Cardiac muscle cell (in vitro differentiated cells and primary cell): ENCODE measurements around the gene CAAP1. TPM values are rescaled to one million over a fixed set of nuclear protein-coding genes. Genes with fewer than 3 reads are reported as not detected.

Experiments
- DNase-seq, 2 donors: peaks; one replicate each; pipeline versions ENCODE4 v3.0.0 to v3.0.0-alpha.2; 2010 to 2017; ENCODE audit warnings: low read depth in 1 of 2, low spot score in 1 of 2
- H3K27ac ChIP-seq: fragments of 200-600 bp; sonication (generic); 2 replicates; pipeline ENCODE4 v1.5.1; 2016
- H3K27me3 ChIP-seq: fragments of 200-600 bp; sonication (generic); 2 replicates; pipeline ENCODE4 v1.6.0; 2016; ENCODE audit warnings: control low read depth
- H3K36me3 ChIP-seq: fragments of 200-600 bp; sonication (generic); 2 replicates; pipeline ENCODE4 v1.5.1; 2016; ENCODE audit warnings: control low read depth
- H3K4me1 ChIP-seq: fragments of 200-600 bp; sonication (generic); 2 replicates; pipeline ENCODE4 v1.8.1; 2017; ENCODE audit warnings: low read depth, mild to moderate bottlenecking, mixed run types
- H3K4me3 ChIP-seq: fragments of 200-600 bp; sonication (generic); 2 replicates; pipeline ENCODE4 v1.5.1; 2016; ENCODE audit warnings: mild to moderate bottlenecking
- H3K9me3 ChIP-seq: fragments of 200-600 bp; sonication (generic); 2 replicates; pipeline ENCODE4 v1.5.1; 2017; ENCODE audit warnings: low read depth, mild to moderate bottlenecking, control low read depth
- CTCF ChIP-seq: IDR thresholded peaks from 2 replicates; pipeline ENCODE4 v1.5.1; 2012; ENCODE audit warnings: low read depth, mild to moderate bottlenecking, low read length
- polyA plus RNA-seq: library from polyadenylated mRNA; unstranded; fragments of >200 nt; fragmentation: Nextera tagmentation; extraction: Ambion mirVana; gene quantifications from 2 replicates; pipeline ENCODE4 v1.2.1, GENCODE V29; 2016
- total RNA-seq: library from RNA; depleted of rRNA; stranded (reverse); fragments of >200 nt; gene quantifications from 2 replicates; pipeline ENCODE4 v1.2.3, GENCODE V29; 2016

Gene CAAP1
- total and polyA plus RNA-seq, 2 experiments from 2014 or later, result 19.9 to 24.9 TPM

DNA sequence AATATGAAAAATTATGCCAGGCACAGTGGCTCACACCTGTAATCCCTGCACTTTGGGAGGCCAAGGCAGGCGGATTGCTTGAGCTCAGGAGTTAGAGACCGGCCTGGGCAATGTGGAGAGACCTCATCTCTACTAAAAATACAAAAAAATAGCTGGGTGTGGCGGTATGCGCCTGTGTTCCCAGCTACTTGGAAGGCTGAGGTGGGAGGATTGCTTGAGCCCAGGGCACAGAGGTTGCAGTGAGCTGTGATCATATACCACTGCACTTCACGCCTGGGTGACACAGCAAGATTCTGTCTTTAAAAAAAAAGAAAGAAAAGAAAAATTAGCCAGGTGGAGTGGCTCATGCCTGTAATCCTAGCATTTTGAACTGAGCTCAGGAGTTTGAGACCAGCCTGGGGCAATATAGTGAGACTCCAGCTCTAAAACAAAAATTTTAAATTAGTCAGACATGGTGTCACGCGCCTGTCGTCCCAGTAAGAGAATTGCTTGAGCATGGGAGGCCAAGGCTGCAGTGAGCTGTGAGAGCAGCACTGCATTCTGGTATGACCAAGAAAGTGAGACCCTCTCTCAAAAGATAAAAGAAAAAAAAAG is 36.4 kb upstream of the CAAP1 start:
- peaks cover 41% of the 10 kb centered on the region for H3K36me3 ChIP-seq
- H3K4me3 ChIP-seq, result no peak overlapping the region
- no peak for TF ChIP-seq CTCF
- no peaks in the 10 kb centered on the region for H3K9me3 ChIP-seq
- no peak for DNase-seq
- no peaks in the 10 kb centered on the region for H3K4me1 ChIP-seq
- H3K27ac ChIP-seq, result no peak overlapping the region
- no peaks in the 10 kb centered on the region for H3K27me3 ChIP-seq

GRCh38 chr9:26925609-26926008 is 33.0 kb upstream of the CAAP1 start:
- Histone ChIP-seq H3K27ac (no peak overlapping the region), H3K27me3 (no peaks in the 10 kb centered on the region), H3K4me1 (no peaks in the 10 kb centered on the region), H3K36me3 (peaks cover 59% of the 10 kb centered on the region), H3K9me3 (no peaks in the 10 kb centered on the region), H3K4me3 (no peak overlapping the region)
- DNase-seq, result no peak
- no peak for TF ChIP-seq CTCF

- DNase-seq, result no peak
- Histone ChIP-seq H3K9me3 (no peaks in the 10 kb centered on the region), H3K4me1 (peaks cover 7% of the 10 kb centered on the region), H3K36me3 (peaks cover 72% of the 10 kb centered on the region), H3K4me3 (no peak overlapping the region), H3K27ac (peak overlapping the region; percentile 57), H3K27me3 (no peaks in the 10 kb centered on the region)
- no peak for TF ChIP-seq CTCF
Measured at GRCh38 chr9:26919698-26920097, 27.1 kb upstream of the CAAP1 start.

DNA sequence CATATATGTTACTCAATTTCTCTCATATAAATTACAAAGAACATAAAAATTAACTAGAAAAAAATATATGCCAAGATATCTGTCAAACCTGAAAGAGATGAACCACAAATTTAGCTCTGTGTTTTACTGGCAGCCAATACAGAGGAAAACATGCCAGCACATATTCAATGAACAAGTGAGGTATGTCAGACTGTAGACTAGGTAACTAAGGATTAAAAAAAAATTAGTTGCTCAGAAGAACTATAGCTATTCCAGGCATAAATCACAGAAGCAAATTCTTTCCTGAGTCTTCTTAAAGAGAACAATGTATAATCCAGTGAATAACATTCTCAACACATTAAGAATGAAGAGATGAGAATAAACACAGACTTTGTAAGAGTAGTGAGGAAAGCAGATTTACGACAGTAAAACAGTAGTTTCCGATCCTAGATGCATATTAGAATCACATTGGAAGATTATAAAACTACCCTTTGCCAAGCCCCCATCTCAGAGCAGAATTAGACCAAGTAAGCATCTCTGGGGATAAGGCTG is 20.6 kb upstream of the CAAP1 start:
- Histone ChIP-seq H3K9me3 (no peaks in the 10 kb centered on the region), H3K27ac (no peak overlapping the region), H3K27me3 (no peaks in the 10 kb centered on the region), H3K36me3 (peaks cover 33% of the 10 kb centered on the region), H3K4me1 (no peaks in the 10 kb centered on the region), H3K4me3 (no peak overlapping the region)
- TF ChIP-seq CTCF, result no peak
- no peak for DNase-seq

DNA sequence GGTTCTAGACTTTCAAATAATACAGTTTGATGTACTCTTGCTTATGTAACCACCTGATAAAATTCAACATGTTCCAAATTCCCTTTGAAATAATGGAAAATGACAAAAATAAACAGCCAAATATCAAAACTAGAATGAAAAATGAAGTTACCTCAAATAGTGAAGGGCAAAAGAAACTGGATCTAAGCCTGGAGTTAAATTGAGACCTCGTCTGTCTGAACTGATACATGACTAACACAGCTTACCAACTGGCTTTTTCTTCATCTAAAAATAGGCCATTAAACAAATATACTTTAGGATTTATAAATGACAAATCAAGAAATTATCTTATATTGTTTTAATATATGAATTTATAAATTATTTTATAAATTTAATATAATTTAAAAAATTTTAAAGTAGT is 12.1 kb upstream of the CAAP1 start:
- H3K36me3 ChIP-seq, result peaks cover 31% of the 10 kb centered on the region

More for the DNA sequence above, 12.1 kb upstream of the CAAP1 start:
- no peaks in the 10 kb centered on the region for H3K27me3 ChIP-seq
- TF ChIP-seq CTCF, result no peak
- no peak overlapping the region for H3K27ac ChIP-seq
- DNase-seq, result no peak
- H3K9me3 ChIP-seq, result no peaks in the 10 kb centered on the region
- H3K4me1 ChIP-seq, result no peaks in the 10 kb centered on the region
- no peak overlapping the region for H3K4me3 ChIP-seq
